GM11168 (cell line): Measurements from ENCODE around the gene KCNJ10.

Experiments
- in situ Hi-C: fragments of 300-500 bp; cut with MboI; formaldehyde crosslinking; loops from one replicate; pipeline ENCODE4 v1.12.0; 2022; ENCODE audit warnings: low sequenced_read_pairs; ENCODE audit not compliant: unreplicated experiment

KCNJ10 gene

DNA sequence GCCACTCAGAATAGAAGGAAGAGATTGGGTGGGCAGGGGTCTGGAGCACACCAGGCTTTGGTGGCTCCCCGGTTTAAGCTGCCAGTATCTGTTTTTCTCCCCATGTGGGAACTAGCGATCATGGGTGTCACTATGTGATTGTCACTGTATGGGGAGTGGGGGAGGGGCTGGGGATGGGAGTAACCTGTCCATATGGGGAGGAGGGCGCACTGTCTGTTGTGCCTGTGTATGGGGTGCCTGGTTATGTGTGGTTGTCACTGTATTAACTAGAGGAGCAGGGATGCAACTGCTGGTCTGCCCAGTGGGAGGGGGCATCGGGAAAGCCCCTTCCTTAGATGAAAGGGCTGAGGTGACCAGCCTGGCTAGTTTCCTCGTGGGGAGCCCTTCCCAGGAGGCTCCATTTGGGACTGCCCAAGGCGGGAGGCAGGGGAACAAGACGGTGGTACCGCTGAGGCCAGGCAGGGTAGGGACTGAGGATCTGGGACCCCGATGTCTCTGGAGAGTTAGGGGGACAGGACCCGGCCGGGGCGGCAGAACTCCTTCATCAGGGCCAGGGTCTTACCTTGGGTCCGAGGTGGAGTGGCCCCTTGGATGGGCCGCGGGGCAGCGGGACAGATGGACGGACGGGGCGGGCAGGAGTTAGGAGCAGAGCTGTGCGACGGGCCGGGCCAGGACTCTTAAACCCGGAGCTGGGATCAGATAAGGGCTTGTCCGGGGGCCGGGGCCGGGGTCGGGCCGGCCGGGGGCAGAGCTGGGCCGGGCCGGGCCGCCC is at the start of gene KCNJ10:
Gene KCNJ10 (minus strand): TSS at position 701 of the 772 bp plus-strand sequence. CDS start 27,628 bp downstream, outside the sequence.
- in situ Hi-C loops, result no loop called here

DNA sequence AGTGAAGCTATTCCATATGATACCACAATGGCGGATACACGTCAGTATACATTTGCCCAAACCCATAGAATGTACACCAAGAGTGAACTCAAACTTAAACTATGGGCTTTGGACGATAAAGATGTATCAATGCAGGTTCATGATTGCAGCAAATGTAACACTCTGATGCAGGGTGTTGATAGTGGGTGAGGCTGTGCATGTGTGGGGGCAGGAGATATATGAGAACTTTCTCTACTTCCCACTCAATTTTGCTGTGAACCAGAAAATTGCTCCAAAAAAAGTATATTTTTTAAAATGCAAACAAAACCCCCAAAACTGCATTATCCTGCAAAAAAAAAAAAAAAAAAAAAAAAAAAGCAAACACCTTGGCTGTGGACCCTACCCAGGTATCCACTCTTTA is 49.0 kb upstream of the KCNJ10 start:
- in situ Hi-C loops, result loop anchor here (10.0 kb wide), 1 partner anchor 136 kb away; no protein-coding TSS in a partner anchor

DNA sequence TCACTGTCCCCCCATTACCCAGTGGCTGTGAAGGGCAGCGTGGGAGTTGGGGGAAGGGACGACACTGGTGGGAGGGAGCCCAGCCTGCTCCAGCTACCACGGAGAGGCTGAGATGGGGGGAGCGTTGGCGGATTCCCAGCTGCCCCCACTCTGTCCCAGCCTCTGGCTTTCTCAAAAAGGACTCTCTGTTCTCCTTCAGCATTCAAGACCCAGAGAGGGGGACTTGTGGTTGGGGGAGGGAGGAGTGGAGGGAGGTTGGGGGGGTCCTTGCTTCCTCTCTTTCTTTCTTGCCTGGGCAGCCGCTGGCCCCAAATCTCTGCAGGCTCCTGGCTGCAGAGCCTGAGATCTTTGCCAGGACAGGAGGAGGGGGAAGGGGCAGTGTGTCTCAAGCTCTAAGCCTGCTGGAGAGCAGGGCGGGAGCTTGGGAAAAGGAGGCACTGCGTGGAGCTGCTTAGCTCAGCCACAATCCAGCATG is 47.8 kb upstream of the KCNJ10 start:
- in situ Hi-C loops, result loop anchor here (10.0 kb wide), 1 partner anchor 137 kb away; no protein-coding TSS in a partner anchor

DNA sequence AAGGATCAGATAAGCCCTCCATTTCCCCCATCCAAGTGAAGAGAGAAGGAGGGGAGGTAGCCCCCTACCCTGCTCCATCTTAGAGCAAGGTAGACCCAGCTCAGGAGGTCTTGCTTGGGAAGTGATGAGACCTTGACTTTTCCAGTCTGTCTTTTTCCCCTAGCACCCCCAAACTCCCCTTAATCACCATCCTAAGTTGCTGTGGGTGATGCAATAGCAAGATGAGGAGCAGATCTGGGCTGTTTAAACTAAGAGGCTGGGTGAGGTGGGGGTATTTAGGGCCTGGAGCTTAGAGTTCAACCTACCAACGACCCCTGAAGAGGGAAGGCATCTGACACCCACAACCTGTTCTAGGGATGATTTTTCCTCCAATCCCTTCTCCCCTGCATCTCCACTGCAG is 47.3 kb upstream of the KCNJ10 start:
- in situ Hi-C loops, result loop anchor here (10.0 kb wide), 1 partner anchor 138 kb away; no protein-coding TSS in a partner anchor

DNA sequence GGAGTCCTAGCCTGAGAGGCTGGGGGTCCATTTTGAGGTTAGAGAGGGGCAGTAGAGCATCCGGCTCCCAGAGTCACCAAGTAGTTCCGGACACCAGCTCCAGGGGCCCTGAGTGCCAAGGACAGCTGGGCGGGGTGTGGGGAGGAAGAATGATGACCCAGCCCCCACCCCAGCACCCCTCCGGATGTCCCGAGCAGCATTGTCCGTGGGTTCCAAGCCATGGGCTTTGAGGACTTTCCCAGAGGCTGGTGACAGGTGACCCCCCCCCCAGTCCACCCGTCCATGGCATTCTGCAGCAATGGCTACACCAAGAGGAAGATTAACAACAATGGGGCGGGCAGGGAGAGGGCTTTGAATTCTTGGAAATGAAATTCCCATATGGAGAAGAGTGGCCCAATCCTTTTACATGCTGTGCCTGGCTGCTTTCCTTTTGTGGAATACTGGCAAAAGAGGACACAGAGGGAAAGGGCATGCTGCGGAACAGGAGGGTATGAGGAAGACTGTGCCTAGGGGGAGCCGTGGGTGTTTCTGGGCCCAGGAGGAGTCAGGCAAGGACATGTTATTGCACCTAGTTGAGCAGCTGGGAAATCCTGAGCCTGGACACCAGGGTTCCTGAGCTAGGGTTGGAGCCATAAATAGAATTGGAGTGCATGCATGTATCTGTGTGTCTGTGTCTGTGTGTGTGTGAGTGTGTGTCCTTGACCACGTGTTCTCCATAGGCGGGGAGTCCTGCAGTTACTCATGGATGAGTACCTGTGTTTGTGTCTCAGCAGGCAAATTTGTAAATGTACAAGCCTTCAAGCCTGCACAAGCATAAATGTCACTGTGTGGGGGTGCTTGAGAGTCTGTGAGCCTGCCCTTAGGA is 46.6 kb upstream of the KCNJ10 start:
- in situ Hi-C loops, result loop anchor here (10.0 kb wide), 1 partner anchor 138 kb away; no protein-coding TSS in a partner anchor

DNA sequence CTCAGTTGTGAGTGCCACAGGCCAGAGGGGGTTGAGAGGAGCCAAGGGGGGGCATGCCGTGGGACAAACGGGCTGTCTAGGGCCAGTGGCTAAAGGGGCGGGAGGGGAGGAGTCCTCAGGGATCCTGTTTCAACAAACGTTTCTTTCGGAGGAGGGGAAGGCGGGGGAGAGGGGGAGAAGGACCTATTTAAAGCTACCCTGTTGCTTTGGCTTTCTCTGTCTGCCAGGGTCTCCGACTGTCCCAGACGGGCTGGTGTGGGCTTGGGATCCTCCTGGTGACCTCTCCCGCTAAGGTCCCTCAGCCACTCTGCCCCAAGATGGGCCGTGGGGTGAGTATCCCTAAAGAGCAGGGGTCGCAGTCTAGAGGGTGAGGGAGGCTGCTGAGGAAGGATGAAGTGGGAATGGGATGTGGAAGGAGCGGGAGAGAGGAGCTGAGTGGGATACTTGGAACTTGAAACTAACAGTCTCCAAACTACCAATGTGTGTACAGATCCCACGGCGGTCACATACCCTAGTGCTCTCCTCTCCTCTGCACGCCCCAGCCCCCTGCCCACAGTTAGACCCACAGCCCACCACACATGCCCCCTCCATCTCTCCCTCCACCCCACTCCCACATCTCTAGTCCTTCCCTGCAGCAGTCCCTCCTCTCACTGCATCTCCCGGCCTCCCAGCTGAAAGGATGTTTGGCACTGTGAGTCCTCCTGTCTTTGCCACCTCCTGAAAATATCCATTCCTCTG is 45.8 kb upstream of the KCNJ10 start, which contains the start of gene ATP1A2:
Gene ATP1A2 (plus strand): TSS at position 215 of the 738 bp plus-strand sequence. CDS start 103 bp downstream, at position 318.
- in situ Hi-C loops, result loop anchor here (10.0 kb wide), 1 partner anchor 139 kb away; no protein-coding TSS in a partner anchor

DNA sequence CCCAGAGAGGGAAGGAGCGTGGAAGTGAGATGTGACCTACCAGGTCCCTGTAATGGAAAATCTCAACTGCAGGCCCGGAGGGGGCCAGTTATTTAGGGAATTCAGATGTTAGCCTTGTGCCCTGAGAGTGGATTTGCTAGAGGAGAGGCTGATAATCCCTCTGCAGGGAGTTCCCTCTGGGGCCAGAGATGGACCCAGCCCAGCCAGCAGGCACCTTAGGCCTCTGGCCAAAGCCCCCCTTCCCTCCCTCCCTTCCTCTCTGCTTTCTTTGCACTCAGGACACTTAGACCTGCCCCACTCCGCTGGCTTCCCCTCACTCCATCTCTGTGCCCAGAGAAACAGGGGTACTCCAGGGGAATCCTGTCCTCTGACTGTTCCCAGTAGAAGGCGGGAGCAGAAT is 44.1 kb upstream of the KCNJ10 start:
- in situ Hi-C loops, result loop anchor here (10.0 kb wide), 1 partner anchor 141 kb away; no protein-coding TSS in a partner anchor

DNA sequence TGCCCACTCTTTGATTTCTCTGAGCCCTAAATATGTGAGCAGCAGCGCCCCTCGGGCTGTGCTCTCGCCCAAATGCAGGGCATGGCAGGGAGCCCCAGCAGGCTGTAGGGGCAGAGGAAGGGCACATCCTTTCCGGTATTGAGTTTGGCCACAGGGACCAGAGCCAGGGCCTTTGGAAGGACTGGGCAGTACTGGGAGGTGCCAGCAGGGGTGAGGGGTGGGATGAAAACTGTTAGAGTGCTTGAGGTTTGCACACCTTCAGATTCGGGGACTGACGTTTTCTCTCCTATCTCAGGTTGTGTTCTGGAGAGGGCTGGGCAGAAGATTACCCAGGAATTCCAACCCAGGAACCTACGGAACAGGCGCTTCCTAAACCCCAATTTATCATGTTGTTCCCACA is 43.4 kb upstream of the KCNJ10 start:
- in situ Hi-C loops, result loop anchor here (10.0 kb wide), 1 partner anchor 141 kb away; no protein-coding TSS in a partner anchor

DNA sequence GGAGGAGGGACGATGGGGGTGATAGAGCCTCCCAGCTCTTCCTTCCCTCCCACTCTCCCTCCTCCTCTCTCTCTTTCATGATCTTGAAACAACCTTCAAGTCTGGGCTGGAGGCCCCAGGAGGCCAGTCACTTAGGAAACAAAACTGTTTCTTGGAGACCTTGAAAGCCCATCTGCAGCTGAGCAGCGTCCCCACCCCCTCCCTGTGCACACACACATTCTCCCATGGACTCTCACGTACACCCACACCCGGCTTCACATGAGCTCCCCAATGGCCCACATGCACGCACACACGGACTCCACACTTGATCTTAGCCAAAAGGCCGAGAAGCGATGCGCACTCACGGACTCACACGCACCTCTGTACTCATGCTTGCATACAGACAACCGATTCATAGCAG is 42.4 kb upstream of the KCNJ10 start:
- in situ Hi-C loops, result loop anchor here (10.0 kb wide), 1 partner anchor 142 kb away; no protein-coding TSS in a partner anchor

DNA sequence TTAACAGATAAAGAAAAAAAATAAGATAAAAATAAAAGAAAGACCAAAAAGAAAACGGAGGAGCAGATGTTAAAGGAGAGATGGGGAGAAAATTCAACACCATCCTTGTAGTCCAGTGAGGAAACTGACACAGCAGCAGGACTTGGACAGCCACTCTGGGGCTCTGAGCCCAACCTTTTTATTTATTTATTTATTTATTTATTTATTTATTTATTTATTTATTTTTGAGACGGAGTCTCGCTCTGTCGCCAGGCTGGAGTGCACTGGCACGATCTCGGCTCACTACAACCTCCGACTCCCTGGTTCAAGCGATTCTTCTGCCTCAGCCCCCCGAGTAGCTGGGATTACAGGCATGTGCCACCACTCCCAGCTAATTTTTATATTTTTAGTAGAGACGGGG is 41.5 kb upstream of the KCNJ10 start:
- in situ Hi-C loops, result loop anchor here (10.0 kb wide), 1 partner anchor 143 kb away; no protein-coding TSS in a partner anchor

DNA sequence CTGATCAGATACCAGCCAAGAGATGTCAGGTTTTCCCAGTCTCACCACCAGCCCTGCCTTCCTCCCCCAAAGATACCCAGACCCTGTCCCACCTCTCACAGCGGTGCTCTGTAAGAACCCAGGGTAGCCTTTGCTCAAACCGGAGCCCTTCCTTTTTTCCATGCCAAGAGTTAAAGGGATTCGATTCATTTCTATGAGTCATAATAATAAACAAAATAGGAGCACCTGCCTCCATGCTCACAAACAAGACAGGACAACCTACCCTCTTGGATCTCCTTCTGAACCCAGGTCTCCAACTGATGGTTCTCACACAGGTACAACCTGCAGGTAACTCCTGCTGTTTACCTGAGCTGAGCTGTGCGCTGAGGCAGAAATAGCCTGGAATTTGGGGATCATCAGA is 39.7 kb upstream of the KCNJ10 start:
- in situ Hi-C loops, result loop anchor here (5.0 to 10.0 kb wide), 2 partner anchors 63 to 145 kb away; no protein-coding TSS in a partner anchor

DNA sequence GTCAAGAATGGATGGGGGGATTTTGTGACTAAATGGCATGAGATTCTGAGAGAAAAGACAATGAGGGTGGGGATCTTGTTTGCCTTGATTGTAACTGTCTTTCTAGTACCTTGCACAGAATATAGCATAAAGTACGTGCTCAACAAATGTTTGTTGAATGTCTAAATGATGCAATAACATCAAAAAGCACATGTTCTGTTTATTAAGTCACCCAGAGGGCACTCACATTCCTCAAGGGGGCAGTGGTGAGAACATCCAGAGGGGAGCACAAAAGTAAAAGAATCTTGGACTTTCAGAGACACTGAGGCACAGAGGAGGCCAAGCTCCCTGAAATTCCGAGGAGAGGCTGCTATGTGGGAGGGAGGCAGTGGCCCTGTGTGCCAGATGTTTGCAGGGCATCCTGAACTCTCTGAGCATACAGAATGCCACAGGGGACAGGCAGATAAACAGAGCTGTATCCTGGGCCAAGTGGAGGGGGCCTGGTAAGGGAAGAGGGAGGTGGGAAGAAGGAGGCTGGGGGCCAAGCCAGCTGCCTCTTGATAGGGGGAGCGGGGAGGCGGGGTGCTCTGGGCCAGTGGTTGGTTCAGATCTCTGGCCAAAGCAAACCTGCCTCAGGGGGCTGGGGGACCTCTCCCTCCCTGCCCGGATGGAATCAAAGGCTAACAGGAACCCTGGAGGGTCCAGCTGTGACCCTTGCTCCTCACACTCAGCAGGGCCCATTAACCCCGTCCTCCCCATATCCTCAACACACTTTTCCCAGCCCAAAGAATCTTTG is 39.1 kb upstream of the KCNJ10 start:
- in situ Hi-C loops, result loop anchor here (5.0 kb wide), 1 partner anchor 63 kb away; no protein-coding TSS in a partner anchor

DNA sequence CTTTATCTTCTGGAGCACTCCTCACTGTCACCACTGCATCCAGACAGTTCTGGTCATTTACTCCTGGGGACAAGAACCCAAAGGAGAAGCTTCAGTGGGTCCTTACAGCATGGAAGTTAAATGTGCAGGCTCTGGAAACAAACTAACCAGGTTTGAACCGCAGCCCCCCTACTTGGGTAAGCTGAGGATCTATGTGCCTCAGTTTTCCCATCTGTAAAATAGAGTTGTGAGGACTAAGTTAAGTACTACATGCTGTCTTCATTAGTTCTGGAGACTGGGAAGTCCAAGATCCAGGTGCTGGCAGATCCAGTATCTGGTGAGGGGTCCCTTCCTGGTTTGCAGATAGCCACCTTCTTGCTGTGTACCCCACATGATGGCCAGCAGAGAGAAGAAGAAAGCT is 37.6 kb upstream of the KCNJ10 start:
- in situ Hi-C loops, result loop anchor here (5.0 kb wide), 1 partner anchor 65 kb away; no protein-coding TSS in a partner anchor

DNA sequence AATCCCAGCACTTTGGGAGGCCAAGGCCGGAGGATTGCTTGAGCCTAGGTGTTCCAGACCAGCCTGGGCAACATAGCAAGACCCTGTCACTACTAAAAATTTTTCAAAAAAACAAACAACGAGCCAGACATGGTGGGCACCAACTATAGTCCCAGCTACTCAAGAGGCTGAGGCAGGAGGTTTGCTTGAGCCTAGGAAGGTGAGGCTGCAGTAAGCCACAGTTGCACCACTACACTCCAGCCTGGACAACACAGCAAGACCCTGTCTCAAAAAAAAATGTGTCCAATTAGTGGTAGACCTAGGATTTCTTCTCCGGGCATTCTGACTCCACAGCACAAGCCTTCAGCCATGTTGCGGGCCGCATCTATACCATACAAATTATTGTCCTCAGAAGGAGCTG is 35.2 kb upstream of the KCNJ10 start:
- in situ Hi-C loops, result loop anchor here (5.0 kb wide), 1 partner anchor 67 kb away; no protein-coding TSS in a partner anchor

DNA sequence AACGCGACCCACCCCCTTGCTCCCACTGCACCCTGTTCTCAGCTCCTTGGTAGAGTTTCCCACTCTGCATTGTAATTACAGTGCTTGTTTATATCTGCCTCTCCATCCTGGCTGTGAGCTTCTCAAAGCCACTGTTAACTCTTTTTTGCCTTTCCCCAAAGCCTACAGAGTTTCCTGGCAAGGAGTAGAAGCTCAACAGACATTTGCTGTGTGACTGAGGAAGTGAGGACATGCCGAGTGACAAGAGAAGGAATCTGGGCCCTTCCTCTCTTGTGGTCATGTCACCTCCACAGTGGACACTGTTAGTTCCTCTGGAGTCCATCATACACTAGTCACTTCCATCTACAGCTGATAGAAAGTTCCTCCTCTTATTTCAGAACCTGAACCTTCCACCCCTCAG is 34.5 kb upstream of the KCNJ10 start:
- in situ Hi-C loops, result no loop called here

DNA sequence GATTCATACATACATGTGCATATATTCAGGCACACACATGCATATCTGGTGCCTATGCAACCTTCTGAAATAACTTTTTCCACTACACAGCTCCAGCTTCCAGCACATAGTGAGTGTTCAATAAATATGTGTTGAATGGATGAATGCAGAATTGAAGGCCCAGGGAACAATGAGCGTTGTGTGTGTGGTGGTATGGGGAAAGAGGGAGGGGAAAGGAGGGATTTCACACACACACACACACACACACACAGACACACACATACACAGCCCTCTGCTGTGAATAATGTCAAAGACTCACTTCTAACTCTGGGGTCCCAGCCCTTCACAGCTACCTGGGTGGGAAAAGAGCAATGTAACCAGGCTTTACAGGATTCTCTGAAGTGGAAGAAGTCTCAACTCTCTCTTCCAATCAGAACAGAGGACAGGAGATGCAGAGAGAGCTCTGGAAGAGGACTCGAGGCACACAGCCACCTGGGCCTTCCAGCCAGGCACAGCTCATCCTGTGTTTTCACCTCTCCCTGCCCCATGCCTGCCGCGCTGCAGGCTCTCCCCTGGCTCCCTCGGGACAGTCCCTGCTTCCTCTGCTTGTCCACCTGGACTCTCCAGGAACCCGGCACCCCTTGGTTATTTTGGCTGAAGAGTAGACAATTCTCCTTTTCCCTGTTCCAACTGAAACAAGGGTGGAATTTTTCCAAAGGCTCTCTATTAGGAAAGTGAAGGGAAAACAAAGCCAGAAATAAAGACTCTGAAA is 33.9 kb upstream of the KCNJ10 start:
- in situ Hi-C loops, result no loop called here

DNA sequence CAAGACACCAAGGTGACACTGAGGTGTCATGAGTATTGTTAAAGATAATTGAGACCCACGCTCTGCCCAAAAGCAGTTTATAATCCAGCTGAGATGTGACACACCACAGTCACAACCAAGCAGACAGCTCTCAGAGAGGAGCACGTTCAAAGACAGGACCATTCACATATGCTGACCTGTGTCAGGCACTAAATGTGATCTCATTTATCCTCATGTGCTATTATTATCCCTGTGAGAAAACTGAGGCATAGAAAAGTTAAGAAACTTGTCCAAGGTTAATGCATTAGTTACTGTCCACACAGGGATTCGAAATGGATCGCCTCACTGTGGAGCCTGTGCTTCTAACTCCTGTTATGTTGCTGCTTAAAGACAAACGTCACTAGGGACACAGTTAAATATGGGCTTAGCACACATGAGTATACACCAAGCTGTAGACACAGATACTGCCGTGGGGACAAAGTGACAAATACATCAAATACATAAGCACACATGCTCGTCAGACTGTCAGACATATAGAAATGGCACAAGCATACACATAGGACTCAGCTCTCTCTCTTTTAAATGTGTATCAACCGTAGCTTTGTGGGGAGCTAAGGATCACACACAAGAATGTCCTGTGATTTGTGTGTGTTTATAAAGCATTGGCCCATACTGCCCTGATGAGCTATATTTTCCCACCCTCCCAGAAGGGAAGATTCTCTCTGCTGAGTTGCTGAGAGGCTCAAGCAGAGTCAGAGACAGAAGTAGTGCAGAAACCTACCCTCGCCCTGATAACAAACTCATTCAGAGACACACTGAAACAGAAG is 32.0 kb upstream of the KCNJ10 start:
- in situ Hi-C loops, result no loop called here
